SK-N-SH (cell line): ENCODE measurements around the gene SMIM8.

Experiments used
- EP300 ChIP-seq, 2 experiments: IDR thresholded peaks; 2 replicates each; pipeline versions ENCODE4 v1.4.0 to v1.6.1; 2012; ENCODE audit warnings: borderline replicate concordance in 1 of 2, low read depth in 1 of 2, low read length in 1 of 2
- EZH2phosphoT487 ChIP-seq: fragments of 200-600 bp; sonication (generic); IDR thresholded peaks from 2 replicates; pipeline ENCODE4 v1.6.1; 2017; ENCODE audit warnings: low read depth, mixed run types, mild to moderate bottlenecking, antibody characterized with exemption, moderate library complexity, borderline replicate concordance
- FOXM1 ChIP-seq: IDR thresholded peaks from 2 replicates; pipeline ENCODE4 v1.4.0; 2012; ENCODE audit warnings: low read depth, mild to moderate bottlenecking
- POLR2AphosphoS5 ChIP-seq: IDR thresholded peaks from 2 replicates; pipeline ENCODE4 v1.6.1; 2012; ENCODE audit warnings: low read depth, low read length
- TCF12 ChIP-seq: IDR thresholded peaks from 2 replicates; pipeline ENCODE4 v1.4.0; 2012
- ZBTB33 ChIP-seq: IDR thresholded peaks from 2 replicates; pipeline ENCODE4 v1.4.0; 2012; ENCODE audit warnings: low read depth, borderline replicate concordance
- TF ChIP-seq, protein P1 (sequence below): fragments of 200-600 bp; sonication (generic); IDR thresholded peaks from 2 replicates; pipeline ENCODE4 v1.6.1; 2017; ENCODE audit warnings: antibody characterized with exemption, mild to moderate bottlenecking, moderate library complexity

- TF ChIP-seq, protein P1, sequence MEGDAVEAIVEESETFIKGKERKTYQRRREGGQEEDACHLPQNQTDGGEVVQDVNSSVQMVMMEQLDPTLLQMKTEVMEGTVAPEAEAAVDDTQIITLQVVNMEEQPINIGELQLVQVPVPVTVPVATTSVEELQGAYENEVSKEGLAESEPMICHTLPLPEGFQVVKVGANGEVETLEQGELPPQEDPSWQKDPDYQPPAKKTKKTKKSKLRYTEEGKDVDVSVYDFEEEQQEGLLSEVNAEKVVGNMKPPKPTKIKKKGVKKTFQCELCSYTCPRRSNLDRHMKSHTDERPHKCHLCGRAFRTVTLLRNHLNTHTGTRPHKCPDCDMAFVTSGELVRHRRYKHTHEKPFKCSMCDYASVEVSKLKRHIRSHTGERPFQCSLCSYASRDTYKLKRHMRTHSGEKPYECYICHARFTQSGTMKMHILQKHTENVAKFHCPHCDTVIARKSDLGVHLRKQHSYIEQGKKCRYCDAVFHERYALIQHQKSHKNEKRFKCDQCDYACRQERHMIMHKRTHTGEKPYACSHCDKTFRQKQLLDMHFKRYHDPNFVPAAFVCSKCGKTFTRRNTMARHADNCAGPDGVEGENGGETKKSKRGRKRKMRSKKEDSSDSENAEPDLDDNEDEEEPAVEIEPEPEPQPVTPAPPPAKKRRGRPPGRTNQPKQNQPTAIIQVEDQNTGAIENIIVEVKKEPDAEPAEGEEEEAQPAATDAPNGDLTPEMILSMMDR: no peak
- TF ChIP-seq TCF12: no peak
- TF ChIP-seq ZBTB33: no peak
- no peak for TF ChIP-seq FOXM1
- TF ChIP-seq POLR2AphosphoS5: no peak
- TF ChIP-seq EZH2phosphoT487: no peak
- TF ChIP-seq EP300 (IDR thresholded peaks at IDR 0.05; ENCODE audit: borderline replicate concordance in 1 of 2, low read depth in 1 of 2, low read length in 1 of 2): no peak
Observed at GRCh38 chr6:87312860-87313259, 9.5 kb upstream of the SMIM8 start.
